ENCODE results near the gene HGFAC.
"Not testable (repeated sequence)": the region's sequence is repeated elsewhere in the genome, so short reads cannot be mapped to it uniquely, and the experiment has no call there.

The HGFAC gene

GRCh38 chr4:3442959-3443749 is 1.4 kb downstream of the HGFAC start:
- peak; percentile 44 for DNase-seq (ENCODE audit: low read depth)

- DNase-seq (ENCODE audit: low read depth), result no peak
Measured at GRCh38 chr4:3443750-3444309, 2.1 kb downstream of the HGFAC start.

DNA sequence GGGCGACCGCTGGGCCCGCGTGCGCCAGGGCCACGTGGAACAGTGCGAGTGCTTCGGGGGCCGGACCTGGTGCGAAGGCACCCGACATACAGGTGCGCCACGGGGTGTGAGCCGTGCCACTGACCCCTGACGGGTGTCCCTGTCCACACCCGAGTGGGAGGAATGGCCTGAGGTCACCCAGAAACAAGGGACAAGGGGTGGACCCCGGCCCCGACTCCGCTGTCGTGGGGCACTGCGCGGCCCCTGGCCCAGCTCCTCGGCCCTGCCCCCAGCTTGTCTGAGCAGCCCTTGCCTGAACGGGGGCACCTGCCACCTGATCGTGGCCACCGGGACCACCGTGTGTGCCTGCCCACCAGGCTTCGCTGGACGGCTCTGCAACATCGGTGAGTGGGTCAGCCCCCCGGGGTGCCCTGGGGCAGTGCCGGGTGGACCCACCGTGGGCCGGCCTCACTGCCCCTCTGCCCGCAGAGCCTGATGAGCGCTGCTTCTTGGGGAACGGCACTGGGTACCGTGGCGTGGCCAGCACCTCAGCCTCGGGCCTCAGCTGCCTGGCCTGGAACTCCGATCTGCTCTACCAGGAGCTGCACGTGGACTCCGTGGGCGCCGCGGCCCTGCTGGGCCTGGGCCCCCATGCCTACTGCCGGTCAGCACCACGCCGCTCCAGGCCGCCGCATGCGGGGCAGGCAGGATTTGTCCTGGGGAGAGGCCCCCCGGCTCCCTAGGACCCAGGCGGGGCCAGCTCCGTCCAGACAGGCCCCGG is 2.8 kb downstream of the HGFAC start:
- DNase-seq (ENCODE audit: low read depth), result no peak

DNA sequence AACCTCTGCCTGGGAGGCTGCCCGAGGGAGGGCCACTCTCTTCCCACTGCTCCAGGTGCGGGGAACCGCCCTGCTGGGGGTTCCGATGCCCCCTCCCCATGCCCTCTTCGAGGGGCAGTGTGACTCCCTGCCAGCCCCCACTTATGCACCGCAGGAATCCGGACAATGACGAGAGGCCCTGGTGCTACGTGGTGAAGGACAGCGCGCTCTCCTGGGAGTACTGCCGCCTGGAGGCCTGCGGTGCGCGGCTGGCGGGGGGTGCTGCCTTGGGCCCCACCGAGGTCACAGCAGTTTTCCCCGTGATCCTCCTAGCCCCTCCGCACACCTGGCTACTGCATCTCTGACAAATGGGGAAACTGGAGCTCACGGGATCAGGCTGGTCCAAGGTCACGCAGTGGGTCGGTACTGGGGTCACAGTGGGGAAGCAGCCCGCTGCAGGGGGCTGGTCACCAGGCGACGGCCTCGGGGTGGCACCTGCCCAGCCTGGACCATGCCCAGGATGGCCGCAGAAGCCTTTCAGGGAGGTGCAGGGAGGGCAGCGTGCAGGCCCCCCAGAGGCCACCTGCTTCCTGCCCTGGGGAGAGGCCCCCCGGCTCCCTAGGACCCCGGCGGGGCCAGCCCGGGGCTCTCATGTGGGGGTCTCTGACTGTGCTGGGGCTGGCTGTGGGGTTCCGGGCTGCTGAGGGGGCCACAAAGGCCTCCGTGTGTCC is 3.5 kb downstream of the HGFAC start:
- DNase-seq (ENCODE audit: low read depth), result no peak

GRCh38 chr4:3445829-3446545 is 4.2 kb downstream of the HGFAC start:
- DNase-seq (ENCODE audit: low read depth), result no peak

DNA sequence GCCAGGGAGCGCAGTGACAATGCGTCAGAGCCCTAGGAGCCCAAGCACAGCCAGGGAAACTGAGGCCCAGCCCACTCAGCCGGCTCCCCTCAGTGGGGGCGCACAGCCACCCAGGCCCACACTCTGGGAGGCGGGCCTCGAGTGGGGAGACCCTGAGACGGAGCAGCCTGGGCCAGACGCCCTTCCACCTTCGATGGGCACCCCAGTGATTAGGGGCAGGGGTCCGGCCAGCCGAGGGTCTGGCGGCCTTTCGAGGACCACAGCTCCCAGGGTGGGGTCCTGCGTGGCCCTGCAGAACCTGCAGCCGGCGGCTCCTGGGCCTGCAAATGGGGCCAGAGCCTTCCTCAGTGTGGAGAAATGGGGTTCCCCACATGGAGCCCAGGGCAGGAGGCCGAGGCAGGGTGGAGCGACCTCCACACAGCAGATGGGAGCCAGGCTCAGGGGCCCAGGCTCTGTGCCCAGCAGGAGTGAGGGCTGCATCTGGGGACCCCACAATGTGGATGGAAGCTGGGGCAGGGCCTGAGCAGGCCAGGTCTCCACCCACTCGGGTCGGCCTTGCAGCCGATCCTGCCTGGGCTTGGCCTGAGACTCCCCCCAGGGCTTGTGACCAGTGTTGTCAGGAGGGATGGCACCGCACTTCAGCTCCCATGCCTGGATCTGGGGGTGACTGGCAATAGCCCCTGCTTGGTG is 5.0 kb downstream of the HGFAC start:
- DNase-seq (ENCODE audit: low read depth), result no peak

- DNase-seq (ENCODE audit: low read depth), result no peak
Measured at GRCh38 chr4:3447431-3448395, 5.9 kb downstream of the HGFAC start.

DNA sequence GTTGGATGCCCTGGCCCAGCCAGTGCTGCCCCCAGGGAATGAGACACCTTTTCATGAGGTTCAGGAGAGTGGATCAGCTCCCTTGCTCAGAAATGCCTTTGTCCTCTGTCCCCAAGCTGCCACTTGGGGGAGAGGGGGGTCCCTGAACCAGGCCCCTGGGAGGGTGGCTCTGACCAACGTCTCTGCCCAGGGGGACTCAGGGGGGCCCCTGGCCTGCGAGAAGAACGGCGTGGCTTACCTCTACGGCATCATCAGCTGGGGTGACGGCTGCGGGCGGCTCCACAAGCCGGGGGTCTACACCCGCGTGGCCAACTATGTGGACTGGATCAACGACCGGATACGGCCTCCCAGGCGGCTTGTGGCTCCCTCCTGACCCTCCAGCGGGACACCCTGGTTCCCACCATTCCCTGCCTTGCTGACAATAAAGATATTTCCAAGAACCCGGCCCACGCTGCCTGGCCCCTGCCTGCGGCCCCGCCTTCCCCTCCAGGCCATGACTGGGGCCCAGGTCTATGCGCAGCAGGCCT is 7.3 kb downstream of the HGFAC start:
- no peak for DNase-seq (ENCODE audit: low read depth)

GRCh38 chr4:3449574-3450534 is 8.1 kb downstream of the HGFAC start:
- no peak for DNase-seq (ENCODE audit: low read depth)

DNA sequence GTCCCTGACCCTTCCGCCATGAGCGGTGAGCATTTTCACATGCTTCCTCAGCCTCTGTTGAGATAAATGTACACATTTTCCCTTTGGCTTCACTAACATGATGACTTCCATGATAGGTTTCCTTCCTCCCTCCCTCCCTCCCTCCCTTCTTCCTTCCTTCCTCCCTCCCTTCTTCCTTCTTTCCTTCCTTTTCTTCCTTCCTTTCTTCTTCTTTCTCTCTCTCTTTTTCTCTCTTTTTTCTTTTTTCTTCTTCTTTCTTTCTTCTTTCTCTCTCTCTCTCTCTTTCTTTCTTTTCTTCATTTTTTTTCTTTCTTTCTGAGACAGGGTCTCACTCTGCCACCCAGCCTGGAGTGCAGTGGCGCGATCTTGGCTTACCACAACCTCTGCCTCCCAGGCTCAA is 8.9 kb downstream of the HGFAC start:
- no peak for DNase-seq (ENCODE audit: low read depth)

- no peak for DNase-seq (ENCODE audit: low read depth)
Measured at GRCh38 chr4:3451956-3452355, 10.2 kb downstream of the HGFAC start.

DNA sequence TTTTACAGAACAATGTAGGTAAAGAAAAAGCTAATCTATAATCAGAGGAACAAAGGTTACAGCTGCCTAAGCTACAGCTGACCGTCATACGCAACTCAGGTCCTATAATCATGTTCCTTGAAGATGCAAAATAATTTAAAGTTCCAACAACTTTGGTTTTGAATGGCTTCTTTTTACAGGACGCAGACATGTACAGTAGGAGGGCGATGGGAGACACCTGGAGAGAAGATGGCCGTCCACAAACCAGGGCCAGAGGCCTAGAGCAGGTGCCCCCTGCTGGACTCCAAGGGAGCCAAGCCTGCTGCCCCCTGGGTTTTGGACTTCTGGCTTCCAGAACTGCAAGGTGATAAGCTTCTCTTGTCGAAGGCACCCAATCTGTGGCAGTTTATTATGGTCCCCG is 10.6 kb downstream of the HGFAC start:
- no peak for DNase-seq (ENCODE audit: low read depth)

DNA sequence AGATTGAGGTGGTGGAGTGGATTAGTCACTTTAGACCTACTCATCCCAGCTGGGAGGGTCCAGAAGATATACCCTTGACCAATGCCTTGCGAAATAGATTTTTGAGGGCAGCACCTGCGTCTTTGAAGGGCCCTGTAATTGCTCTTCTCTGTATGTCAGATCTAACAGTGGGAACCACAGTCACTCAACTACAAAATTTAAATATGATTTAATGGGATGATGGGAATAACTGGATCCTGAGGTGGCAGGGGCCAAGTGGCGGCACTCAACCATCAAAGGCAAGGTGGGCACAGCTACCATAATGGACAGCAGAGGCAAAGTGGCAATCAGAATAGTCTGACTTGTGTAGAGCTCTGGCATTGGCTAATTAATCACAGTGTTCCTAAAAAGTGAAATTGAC is 13.8 kb downstream of the HGFAC start:
- not testable (repeated sequence) for DNase-seq (ENCODE audit: low read depth)

DNA sequence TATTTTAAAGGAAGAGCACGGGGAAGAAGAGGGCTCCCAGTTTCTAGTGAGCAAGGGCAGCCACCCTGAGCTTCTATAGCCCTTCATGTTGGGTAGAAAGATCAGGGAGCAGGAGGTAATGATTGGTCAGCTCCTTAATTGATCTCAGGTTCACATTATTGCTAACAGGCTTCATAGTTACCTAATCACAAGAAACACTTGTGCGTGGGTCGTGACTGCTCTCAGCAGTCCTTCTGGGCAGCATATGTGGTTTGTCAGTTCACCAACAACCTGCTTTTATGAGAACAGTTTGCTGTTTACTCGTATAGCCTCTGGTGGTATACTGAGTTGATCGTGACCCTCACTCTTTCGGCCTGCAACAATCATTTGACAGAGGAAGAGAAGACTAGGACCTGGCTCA is 16.6 kb downstream of the HGFAC start:
- DNase-seq (ENCODE audit: low read depth), result no peak

- not testable (repeated sequence) for DNase-seq (ENCODE audit: low read depth)
Measured at GRCh38 chr4:3459156-3459555, 17.4 kb downstream of the HGFAC start.

GRCh38 chr4:3460926-3461325 is 19.2 kb downstream of the HGFAC start:
- DNase-seq (ENCODE audit: low read depth), result no peak

- DNase-seq (ENCODE audit: low read depth), result no peak
Measured at GRCh38 chr4:3461515-3462291, 19.9 kb downstream of the HGFAC start.

GRCh38 chr4:3462321-3462789 is 20.6 kb downstream of the HGFAC start:
- no peak for DNase-seq (ENCODE audit: low read depth)

Data from stimulated activated CD8-positive, alpha-beta memory T cell treated with anti-CD3 and anti-CD28 coated beads, Interleukin-7, amount 100 ng/mL, for 24 hours (primary cell).